T-helper 2 cell (primary cell): ENCODE measurements around the gene SUGT1.

ENCODE experiments used
- DNase-seq, 5 experiments: peaks; one replicate each; pipeline versions ENCODE4 v3.0.0 to v3.0.0-alpha.2; 2012 to 2022

The SUGT1 gene

GRCh38 chr13:52738719-52739467, 86.3 kb downstream of the SUGT1 start:
- DNase-seq, result peak in 1 of 5 experiments; percentile 1

GRCh38 chr13:52739468-52740071, 86.9 kb downstream of the SUGT1 start, which contains the start of gene CNMD:
Gene CNMD (minus strand): TSS chr13:52739820. CDS start chr13:52739701, 119 bp downstream.
- no peak for DNase-seq

- DNase-seq, result no peak
These were observed 90.9 kb downstream of the SUGT1 start for GRCh38 chr13:52743569-52743968.

- DNase-seq, result no peak
These were observed 91.4 kb downstream of the SUGT1 start for GRCh38 chr13:52743988-52744387.

GRCh38 chr13:52744842-52745375, 92.3 kb downstream of the SUGT1 start:
- DNase-seq, result no peak

GRCh38 chr13:52746141-52746540, 93.5 kb downstream of the SUGT1 start:
- DNase-seq, result no peak

- no peak for DNase-seq
These were observed 96.8 kb downstream of the SUGT1 start for GRCh38 chr13:52749419-52749818.
